PFSK-1 (cell line): ENCODE data around the gene ARHGEF11.

ENCODE experiments used
- FOXP2 ChIP-seq: optimal IDR thresholded peaks from 2 replicates; pipeline ENCODE3; 2011; ENCODE audit warnings: borderline replicate concordance, control low read depth, inconsistent platforms; ENCODE audit not compliant: insufficient read depth; ENCODE audit errors: extremely low read length, extremely low read depth
- REST ChIP-seq, 2 experiments: IDR thresholded peaks; 2 replicates each; pipeline versions ENCODE4 v1.6.1 to v1.8.0; 2011 to 2012; ENCODE audit warnings: low read depth in 2 of 2, low read length in 2 of 2, control low read depth in 1 of 2, inconsistent platforms in 1 of 2, mild to moderate bottlenecking in 1 of 2, moderate library complexity in 1 of 2; ENCODE audit not compliant: insufficient read depth in 1 of 2

GRCh38 chr1:156948708-156949107 is 96.8 kb downstream of the ARHGEF11 start:
- TF ChIP-seq FOXP2, result no peak
- no peak for TF ChIP-seq REST (IDR thresholded peaks at IDR 0.05; ENCODE audit: insufficient read depth in 1 of 2, low read depth in 2 of 2, low read length in 2 of 2)
